ENCODE data around the gene PPP2R3B.
A peak's percentile ranks its signal among the peaks of the same experiment; 100 is the strongest.
"Not testable (repeated sequence)": the region's sequence is repeated elsewhere in the genome, so short reads cannot be mapped to it uniquely, and the experiment has no call there.

The PPP2R3B gene

DNA sequence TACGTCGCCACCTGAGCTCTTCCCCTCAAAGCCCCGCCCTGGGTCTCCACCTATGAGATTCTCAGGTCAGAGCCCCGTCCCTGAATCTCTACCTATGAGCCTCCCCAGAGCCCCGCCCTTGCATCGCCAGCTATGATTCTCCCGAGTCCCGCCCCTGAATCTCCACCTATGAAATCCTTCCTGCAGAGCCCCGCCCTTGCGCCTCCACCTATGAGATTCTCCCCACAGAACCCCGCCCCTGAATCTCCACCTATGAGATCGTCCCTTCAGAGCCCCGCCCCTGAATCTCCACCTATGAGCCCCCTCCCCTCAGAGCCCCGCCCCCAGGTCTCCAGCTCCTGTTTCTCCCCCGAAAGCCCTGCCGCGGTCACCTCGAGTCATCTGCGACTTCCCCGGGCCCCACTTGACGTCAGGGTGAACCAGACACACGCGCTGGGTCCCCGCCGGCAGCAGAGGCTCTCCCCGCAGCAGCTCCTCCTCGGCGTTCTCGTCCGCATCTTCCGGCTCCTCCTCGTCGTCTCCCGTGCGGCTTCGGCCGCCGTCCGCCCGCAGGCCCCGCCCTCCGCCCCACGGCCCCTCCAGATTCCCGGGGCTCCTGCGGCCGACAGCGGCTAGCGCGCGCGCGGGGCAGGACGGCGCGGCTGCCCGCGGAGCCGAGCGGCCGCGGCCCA, 68.5 kb downstream of the PPP2R3B start:
- peak; percentile 97 to 99 (median 98) for DNase-seq

DNA sequence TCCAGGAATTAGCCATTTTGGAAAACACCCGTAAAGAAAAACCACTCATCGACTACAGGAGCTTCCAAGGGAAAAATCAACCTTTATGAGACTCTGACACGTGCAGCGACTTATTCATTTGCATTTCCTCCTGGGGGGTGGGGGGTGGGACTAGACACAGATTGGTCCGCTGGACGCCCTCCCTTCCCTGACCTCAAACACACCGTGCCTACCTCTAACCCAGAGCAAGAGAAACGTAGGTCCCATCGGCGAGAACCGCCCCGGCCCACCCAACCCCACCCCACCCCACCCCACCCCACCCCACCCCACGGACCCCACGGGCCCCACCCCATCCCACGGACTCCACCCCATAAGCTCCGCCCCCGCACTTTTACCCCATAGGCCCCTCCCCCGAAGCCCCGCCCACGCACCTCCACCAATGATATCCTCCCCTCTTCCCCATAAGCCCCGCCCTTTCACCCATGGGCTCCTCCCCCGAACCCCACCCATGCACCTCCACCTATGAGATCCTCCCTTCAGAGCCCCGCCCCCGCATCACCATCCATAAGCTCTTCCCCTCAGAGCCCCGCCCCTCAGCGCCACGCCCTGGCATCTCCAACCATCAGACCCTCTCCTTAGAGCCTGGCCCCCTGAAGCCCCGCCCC, 69.2 kb downstream of the PPP2R3B start:
- DNase-seq, result no peak

DNA sequence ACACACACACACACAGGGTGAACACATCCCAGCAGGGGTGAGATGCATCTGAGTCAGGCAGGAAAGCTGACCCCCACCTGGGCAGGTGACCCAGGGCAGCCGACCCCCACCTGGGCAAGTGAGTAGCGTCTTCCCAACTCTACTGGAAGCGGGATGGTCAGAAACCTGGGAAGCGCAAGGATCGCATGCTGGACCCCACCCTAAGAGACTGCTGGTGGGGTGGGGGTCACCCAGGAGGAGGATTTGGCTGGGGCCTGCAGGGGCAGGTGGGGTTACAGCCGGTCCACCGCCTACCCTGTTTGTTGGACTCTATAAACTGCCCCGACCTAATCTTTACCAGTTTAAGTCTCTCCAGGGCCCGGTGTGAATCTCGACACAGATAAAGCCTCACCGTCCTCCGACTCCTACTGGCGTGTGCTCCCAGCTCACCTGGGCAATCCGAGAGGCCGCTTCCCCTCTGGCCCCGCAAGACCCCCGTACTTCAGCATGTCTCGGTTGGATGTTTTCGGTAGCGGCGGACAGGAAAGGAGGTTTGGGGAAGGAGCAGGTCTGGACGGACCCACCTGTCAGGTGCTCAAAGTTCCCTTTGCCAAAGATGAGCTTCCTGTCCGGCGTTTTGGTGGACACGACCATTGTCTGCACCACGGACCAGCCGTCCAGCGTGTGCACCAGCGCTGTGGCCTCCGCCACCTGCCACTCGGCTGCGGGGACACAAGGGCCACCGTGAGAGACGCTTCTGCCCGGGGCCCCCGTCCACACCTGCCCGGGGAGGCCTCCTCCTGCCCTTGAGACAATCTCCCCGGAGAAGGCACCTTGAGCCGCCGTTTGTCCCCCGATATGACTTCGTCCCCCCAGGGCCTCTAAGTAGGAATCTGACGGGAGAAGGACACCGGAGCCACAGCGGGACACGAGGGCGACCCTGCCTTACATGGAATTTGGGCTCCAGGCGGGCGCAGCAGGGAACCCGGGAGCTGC, 70.1 kb downstream of the PPP2R3B start:
- DNase-seq, result peak in 1 of 5 donors; percentile 4

DNA sequence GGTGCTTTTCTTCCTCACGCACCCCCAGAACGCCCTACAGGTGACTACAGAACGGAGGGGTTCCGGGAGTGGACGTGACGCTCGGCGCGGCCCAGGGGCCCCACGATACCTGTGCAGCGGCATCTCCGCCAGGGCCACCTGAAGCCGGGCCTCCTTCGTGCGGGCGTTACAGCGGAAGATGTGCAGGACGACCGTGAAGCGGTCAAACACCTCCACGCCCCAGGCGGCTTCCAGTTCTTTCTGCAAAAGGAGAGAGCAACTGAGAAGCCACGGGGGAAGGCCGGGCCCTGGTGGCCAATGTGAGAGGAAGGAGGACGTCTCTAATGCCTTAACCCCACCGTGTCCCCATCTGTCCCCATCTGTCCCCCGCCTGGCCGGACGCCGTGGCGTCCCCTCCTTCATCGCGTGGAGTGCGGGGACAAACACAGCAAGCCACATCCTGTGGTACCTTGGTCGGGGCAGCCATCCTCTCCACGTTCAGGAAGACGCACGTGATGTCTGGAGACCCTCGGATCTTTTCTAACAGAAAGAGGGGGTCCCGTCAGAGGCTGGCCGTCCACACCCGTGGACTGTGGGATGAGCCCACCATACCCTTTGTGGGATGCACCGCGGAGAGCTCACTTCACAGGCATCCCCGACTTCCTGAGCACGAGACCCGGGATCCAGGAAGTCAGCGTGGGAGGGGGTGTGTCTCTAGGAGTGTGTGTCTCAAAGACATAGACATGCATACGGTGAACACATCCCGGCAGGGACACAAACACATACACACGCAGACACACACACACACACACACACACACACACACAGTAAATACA, 71.7 kb downstream of the PPP2R3B start:
- no peak for DNase-seq

DNA sequence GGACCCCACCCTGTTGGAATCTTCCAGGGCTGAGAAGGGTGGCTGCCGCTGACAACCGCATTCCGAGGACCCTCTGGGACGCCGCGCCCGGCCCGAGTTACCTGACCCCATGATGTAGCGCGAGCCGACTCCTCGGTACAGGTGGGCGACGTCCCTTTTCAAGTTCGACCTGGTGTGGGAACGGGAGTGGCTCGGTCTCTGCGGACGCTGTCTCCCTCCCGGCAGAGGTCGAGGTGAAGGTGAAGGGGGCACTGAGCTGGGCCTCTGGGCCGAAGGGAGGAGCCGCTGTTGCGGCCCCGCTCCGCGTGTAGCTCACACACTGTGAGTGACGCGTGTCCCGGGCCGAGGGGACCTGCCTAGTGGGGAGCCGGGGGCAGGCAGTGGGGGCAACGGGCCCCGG, 72.7 kb downstream of the PPP2R3B start:
- DNase-seq, result peak in 1 of 5 donors; percentile 7

DNA sequence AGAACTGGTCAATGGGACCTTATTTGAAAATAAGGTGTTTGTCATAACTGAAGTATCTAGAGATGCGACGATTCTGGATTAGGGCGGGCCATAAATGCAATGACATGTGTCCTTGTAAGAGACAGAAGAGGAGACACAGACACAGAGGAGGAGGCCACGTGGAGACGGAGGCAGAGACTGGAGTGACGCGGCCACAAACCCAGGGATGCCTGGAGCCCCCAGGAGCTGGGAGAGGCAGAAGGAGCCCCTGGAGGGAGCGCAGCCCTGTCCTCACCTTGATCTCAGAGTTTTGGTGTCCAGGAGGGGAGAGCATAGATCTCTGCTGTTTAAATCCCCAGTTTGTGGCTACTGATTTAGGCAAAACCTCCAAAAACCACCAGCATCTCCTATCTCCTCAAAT, 73.2 kb downstream of the PPP2R3B start:
- DNase-seq, result peak in 1 of 5 donors; percentile 6

DNA sequence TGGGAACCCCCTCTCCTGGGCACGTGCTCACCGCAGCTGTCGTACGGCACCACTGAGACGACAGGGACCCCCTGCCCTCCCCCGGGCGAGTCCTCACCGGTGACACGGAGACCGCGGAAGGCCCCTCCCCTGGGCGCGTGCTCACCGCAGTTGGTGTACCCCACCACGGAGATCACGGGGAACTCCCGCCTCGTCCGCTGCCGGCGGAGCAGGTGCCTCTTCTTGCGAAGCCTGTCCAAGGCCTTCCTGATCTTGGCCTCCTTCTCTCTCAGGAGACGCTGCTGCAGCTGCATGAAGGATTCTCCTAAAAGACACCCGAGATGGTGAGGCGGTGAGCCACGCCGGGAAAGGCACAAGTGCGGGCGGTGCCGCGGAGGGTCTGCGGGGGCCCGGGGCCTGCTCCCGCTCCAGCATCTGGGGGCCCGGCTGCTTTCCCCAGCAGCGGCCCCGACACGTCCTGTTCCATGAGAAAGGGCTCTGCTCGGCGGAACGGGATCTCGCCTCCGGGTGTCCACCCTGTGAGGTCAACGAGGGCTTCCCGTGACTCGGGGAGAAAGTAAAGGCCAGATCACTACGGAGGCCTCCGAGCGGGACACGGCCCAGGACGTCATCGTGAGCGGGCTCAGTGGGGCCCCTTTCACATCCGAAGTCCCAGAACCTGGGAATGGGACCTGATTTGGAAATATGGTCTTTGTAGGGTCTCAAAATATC, 73.9 kb downstream of the PPP2R3B start:
- DNase-seq, result peak in 1 of 5 donors; percentile 5

DNA sequence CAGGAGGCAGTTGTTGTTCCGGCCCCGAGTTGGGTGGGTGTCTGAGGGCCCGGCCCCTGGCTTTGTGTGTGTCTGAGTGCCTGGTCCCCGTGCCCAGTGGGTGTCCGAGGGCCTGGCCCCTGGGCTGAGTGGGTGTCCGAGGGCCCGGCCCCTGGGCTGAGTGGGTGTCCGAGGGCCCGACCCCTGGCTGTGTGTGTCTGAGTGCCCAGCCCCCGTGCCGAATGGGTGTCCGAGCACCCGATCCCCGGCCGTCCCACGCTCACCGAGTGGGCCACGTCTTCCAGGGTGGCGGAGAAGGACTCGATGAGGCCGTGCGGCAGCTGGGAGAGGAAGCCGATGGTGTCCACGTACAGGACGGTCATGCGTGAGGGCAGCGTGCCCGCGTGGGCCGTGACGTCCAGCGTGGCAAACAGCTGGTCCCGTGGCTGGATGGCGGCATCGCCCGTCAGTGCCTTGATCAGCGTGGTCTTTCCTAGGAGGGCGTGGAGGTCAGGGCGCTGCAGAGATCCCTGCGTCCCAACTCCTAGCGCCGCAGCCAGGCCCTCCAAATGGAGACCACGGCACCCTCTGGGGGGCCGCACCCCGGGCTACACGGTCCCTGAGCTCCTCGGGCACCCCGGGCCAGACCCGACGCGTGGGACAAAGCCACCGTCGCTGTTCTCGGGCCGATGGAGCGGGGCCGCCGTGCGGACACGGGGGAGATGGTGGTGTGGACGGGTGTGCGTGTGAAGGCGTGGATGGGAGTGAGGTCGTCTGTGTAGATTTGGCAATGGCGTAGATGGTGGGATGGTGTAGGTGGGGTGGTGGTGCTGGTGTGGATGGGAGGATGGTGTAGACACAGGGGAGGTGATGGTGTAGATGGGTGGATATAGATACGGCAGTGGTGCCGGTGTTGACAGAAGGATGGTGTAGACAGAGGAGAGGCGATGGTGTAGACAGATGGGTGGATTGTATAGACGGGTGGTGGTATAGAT, 75.3 kb downstream of the PPP2R3B start:
- DNase-seq, result no peak

DNA sequence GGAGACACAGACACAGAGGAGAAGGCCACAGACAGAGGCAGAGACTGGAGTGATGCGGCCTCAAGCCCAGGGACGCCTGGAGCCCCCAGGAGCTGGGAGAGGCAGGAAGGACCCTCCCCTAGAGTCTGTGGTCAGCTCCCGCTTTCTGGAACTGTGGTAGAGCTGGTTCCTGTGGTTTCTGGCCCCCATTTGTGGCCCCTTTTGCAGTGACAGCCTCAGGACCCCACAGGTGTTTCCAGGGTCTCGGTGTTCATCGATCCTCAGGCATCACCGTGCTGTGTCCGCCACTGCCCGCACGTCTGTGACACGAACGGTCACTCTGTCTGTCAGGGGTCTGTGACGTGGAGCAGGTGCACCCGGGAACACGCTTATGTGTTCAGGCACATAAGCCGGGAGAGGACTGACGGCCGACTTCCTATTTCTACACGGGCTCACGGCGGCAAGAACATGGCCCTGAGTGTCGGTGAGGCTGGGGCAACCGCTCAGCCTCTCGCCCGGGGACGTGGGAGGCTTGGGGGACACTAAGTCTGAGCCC, 76.0 kb downstream of the PPP2R3B start:
- no peak for DNase-seq

DNA sequence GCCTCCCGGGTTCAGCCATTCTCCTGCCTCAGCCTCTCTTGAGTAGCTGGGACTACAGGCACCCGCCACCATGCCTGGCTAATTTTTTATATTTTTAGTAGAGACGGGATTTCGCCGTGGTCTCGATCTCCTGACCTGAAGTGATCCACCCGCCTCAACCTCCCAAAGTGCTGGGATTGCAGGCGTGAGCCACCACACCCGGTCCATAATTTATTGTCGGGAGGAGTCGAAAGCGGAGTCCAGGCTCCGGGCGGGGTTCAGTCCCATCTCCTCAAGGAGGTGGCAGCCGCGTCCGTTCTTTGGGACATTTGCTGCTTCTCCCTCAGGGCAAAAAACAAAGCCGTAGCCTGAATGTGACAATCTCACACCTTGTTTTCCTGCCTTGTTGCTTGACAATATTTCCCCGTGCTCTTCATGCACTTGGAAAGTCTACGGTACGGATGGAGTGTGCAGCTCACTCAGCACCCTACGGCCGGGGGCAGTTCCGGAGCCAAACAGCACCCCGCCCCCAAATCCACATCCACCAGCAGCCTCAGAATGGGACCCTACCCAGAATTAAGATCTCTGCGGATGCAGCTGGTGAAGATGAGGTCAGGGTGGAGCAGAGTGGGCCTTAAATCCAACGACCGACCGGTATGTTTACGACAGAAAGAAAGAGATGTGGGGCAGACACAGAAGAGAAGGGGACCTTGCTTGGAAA, 77.7 kb downstream of the PPP2R3B start:
- DNase-seq, result no peak

DNA sequence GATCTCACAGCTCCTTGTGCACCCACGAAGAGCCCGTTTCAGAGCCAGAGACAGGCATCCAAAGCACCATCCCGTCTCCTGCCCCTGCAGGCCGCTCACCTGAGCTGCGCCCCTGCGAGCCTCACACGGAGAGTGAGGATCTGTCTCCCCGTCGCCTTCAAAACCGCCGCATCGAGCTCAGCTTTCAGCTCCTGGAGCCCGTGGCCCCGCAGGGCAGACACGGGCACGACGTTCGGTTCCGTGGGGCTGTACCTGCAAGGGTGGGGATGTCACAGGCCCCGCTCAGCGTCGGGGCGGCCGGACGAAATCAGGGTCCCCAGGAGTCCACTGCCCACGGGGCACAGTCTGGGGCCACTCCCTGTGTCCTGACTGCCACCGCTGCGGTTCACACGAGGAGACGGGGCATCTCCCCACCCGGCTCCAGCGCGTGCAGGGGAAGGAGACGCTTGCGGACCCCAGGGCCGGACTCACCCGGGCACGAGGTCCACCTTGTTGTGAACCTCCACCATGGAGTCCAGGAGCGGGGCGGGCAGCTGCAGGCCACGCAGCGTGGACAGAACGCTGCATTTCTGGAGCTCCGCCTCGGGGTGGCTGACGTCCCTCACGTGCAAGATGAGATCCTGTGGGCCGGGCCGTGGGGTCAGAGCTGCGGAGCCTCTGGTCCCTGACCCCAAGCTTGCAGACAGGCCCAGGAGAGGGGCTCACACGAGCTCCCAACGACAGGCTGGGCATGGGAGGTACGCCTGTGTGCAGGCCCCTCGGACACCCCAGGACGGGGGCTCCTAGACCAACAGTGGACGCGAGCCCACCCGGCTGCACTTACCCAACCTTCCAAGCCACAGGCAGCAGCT, 79.2 kb downstream of the PPP2R3B start:
- no peak for DNase-seq

DNA sequence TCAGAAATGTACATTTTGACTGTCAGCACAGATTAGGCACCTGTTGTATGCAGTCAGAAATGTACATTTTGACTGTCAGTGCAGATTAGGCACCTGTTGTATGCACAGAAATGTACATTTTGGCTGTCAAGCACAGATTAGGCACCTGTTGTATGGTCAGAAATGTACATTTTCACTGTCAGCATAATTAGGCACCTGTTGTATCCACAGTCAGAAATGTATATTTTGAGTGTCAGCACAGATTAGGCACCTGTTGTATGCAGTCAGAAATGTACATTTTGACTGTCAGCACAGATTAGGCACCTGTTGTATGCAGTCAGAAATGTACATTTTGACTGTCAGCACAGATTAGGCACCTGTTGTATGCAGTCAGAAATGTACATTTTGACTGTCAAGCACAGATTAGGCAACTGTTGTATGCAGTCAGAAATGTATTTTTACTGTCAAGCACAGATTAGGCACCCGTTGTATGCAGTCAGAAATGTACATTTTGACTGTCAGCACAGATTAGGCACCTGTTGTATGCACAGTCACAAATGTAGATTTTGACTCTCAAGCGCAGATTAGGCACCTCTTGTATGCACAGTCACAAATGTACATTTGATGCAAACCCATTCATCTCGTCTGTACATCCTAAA, 80.0 kb downstream of the PPP2R3B start:
- DNase-seq, result not testable (repeated sequence)

DNA sequence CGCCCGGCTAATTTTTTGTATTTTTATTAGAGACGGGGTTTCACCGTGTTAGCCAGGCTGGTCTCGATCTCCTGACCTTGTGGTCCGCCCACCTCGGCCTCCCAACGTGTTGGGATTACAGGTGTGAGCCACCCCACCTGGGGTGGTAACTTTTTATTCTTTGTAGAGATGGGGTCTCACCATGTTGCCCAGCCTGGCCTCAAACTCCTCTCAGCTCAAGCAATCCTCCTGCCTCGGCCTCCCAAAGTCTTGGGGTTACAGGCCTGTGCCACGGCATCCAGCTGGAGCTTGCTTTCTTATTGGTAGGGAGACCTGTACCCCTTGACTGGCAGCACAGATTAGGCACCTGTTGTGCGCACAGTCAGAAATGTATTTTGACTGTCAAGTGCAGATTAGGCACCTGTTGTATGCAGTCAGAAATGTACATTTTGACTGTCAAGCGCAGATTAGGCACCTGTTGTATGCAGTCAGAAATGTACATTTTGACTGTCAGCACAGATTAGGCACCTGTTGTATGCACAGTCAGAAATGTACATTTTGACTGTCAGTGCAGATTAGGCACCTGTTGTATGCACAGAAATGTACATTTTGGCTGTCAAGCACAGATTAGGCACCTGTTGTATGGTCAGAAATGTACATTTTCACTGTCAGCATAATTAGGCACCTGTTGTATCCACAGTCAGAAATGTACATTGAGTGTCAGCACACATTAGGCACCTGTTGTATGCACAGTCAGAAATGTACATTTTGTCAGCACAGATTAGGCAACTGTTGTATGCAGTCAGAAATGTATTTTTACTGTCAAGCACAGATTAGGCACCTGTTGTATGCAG, 80.7 kb downstream of the PPP2R3B start:
- DNase-seq, result not testable (repeated sequence)

DNA sequence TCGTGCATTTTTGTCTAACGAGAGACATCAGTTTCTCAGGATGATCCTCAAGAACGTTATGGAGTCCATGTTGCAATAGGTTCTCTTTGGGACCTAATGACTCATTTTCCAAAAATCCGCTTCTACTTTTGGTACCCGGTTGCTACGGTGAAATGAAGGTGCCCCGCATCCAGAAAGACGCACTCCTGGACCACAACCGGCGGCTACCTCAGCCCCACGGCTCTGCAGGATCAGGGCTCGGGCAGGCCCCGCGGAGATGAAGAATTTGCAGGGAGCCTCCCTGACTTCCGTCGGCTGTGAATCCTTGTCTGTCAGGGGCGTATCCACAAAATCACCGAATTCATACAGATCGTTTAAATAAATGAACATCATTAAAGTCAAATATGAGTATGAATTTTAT, 83.7 kb downstream of the PPP2R3B start:
- no peak for DNase-seq

DNA sequence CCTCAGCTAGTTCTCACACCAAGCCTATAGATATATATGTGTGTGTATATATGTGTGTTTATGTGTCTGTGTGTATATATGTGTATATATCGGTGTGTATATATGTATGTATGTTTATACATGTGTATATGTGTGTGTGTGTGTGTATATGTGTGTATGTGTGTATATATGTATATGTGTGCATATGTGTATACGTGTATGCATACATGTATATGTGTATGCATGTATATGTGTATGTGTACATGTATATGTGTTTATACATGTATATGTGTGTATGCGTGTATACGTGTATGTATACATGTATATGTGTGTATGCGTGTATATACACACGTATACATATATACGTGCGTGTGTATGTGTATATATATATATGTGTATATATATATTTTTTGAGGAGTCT, 86.4 kb downstream of the PPP2R3B start:
- DNase-seq, result no peak

DNA sequence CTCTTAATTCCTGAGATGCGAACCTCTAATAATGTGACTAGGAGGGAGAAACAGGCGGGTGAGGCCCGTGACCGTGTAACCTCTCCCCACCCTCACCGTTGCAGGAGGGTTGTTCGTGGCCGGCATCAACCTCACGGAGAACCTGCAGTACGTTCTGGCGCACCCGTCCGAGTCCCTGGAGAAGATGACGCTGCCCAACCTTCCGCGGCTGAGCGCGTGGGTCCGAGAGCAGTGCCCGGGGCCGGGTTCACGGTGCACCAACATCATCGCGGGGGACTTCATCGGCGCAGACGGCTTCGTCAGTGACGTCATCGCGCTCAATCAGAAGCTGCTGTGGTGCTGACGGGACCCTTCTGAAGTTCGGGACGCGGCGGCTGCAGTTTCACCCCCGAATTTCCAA, 87.7 kb downstream of the PPP2R3B start:
- no peak for DNase-seq

DNA sequence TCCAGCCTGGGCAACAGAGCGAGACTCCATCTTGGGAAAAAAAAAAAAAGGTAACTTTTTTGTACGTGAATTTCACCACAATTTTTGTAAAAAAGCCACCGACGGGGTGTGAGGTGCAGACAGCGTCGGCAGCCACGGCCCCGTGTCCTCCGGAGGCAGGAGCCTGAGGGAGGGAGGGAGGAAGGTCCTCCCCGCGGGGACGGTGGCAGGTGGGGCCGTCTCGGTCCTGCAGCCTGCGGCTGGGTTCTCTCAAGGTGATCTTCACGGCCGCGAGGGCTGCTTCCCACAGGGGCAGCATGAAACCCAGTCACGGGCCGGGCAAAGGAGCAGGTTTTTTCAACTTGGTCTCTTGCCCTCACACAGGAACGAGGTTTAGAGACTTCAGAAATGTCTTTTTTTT, 91.6 kb downstream of the PPP2R3B start:
- DNase-seq, result no peak
